Activated CD4-positive, alpha-beta T cell treated with anti-CD3 and anti-CD28 coated beads, Interleukin-2, amount 10 ng/mL, durations not matched to agents 7 days and 5 days (primary cell): ENCODE data around the gene TOX4. TPM values are rescaled to one million over a fixed set of nuclear protein-coding genes. Genes with fewer than 3 reads are reported as not detected.
A peak's percentile ranks its signal among the peaks of the same experiment; 100 is the strongest.

Experiments
- CTCF ChIA-PET: fragments of 350-600 bp; sonication (Branson Sonifier 250); formaldehyde crosslinking; loops from one replicate; lab custom pipeline; 2021; ENCODE audit warnings: antibody characterized with exemption; lab: Charles Lee
- POLR2A ChIA-PET: fragments of 350-600 bp; sonication (Branson Sonifier 250); formaldehyde crosslinking; loops from one replicate; lab custom pipeline; 2021; ENCODE audit warnings: antibody characterized with exemption; lab: Charles Lee
- DNase-seq: peaks from one replicate; pipeline ENCODE4 v3.0.0-alpha.2; 2020
- H3K27ac Mint-ChIP-seq: one replicate; pipeline ENCODE4 v1.8.0; 2021; ENCODE audit warnings: mild to moderate bottlenecking, moderate library complexity, mixed read lengths
- H3K27me3 Mint-ChIP-seq: one replicate; pipeline ENCODE4 v1.8.0; 2021; ENCODE audit warnings: mixed read lengths
- H3K36me3 Mint-ChIP-seq: one replicate; pipeline ENCODE4 v1.8.0; 2021; ENCODE audit warnings: low read depth, mixed read lengths
- H3K4me1 Mint-ChIP-seq: one replicate; pipeline ENCODE4 v1.8.0; 2021; ENCODE audit warnings: mixed read lengths
- H3K4me3 Mint-ChIP-seq: one replicate; pipeline ENCODE4 v1.8.0; 2021; ENCODE audit warnings: mild to moderate bottlenecking, moderate library complexity, mixed read lengths
- H3K9me3 Mint-ChIP-seq: one replicate; pipeline ENCODE4 v1.8.0; 2021; ENCODE audit warnings: mixed read lengths
- total RNA-seq, 2 experiments: library from RNA; stranded (reverse); gene quantifications; one replicate each; pipeline ENCODE4 v1.2.3, GENCODE V29; 2021

Gene TOX4
- total RNA-seq, 2 experiments from 2014 or later: 78.0 to 83.1 TPM

DNA sequence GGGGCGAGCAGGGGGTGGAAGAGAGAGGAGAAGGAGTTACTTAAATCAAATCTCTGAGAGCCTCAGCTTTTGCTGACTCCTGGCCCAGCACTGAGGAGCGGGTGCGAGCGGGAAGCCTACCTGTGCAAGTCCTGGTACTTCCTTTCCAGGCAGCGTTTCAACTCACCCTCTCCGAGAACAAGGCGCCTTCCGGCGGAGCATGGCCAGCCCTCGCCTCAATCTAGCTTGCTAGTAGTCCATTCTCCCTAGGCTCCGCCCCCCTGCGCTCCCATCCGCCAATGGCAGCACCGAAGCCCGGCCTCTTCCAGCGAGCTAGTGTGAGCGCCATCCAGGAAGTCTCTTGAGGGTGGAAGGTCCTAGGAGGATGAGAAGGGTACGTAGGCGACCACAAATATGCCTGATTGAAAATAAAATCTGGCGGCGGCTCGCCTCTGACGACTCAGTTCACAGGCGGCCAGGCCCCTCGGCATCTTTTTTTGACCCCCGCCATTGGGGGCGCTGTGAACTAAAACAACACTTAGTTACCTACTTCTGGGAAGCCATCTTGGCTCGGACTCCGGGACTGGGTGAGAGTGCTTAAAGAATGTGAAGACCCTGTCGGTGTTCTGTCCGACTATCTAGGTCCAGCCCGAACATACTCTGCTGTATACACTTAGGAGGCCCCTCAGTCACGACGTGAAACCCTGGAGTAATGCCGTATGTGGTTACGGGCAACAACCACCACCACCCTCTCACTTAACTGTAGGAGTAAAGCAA, 20.9 kb upstream of the TOX4 start, which contains the start of gene CHD8:
CHD8 (minus strand) TSS at position 212 of the 756 bp plus-strand sequence. CDS start 24,480 bp downstream, outside the sequence.
- peak within 1 kb of the TSS; percentile 99 for H3K27ac Mint-ChIP-seq
- DNase-seq: peak; percentile 100
- peaks cover 27% of the 10 kb centered on the region for H3K36me3 Mint-ChIP-seq
- ChIA-PET CTCF (interaction anchor here (0.6 to 5.0 kb wide), 18 partner anchors 9 to 331 kb away, joined by 3 to 36 read pairs (median 4); partner anchors contain the start of genes RAB2B, SUPT16H and TOX4), POLR2A (interaction anchor here (0.6 to 1.8 kb wide), 2 partner anchors 19 to 42 kb away, joined by 5 to 20 read pairs; no protein-coding TSS in a partner anchor)
- peaks cover 36% of the 10 kb centered on the region for H3K4me1 Mint-ChIP-seq
- no peaks in the 10 kb centered on the region for H3K27me3 Mint-ChIP-seq
- no peaks in the 10 kb centered on the region for H3K9me3 Mint-ChIP-seq
- H3K4me3 Mint-ChIP-seq: peak within 1 kb of the TSS; percentile 92

DNA sequence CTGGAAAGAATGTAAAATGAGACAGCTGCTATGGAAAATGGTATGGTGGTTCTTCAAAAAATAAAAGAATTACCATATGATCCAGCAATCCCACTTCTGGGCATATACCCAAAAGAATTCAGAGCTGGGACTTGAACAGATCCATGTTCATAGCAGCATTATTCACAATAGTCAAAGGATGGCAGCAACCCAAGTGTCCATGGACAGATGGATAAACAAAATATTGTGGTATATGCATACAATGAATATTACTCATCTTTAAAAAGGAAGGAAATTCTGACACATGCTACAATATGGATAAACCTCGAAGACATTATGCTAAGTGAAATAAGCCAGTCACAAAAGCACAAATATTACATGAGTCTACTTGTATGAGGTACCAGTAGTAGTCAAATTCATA, 9.4 kb upstream of the TOX4 start:
- no peak overlapping the region for H3K4me3 Mint-ChIP-seq
- CTCF ChIA-PET: interaction anchor here (1.5 to 5.0 kb wide), 2 partner anchors 11 to 43 kb away, joined by 3 to 19 read pairs; partner anchors contain the start of genes CHD8 and METTL3

GRCh38 chr14:21475767-21476522, 1.1 kb upstream of the TOX4 start:
- no peak for DNase-seq
- no peaks in the 10 kb centered on the region for H3K9me3 Mint-ChIP-seq
- no peaks in the 10 kb centered on the region for H3K27me3 Mint-ChIP-seq
- peaks cover 25% of the 10 kb centered on the region for H3K36me3 Mint-ChIP-seq
- peak overlapping the region; percentile 99 for H3K27ac Mint-ChIP-seq
- ChIA-PET CTCF (interaction anchor here (0.6 to 4.0 kb wide), 11 partner anchors 12 to 50 kb away, joined by 3 to 36 read pairs (median 6); partner anchors contain the start of genes CHD8, METTL3 and SALL2), POLR2A (interaction anchor here (0.6 kb wide), 2 partner anchors 17 to 216 kb away, joined by 3 read pairs; no protein-coding TSS in a partner anchor)
- H3K4me1 Mint-ChIP-seq: peaks cover 39% of the 10 kb centered on the region
- peak overlapping the region; percentile 99 for H3K4me3 Mint-ChIP-seq

More for the DNA sequence above, 9.4 kb upstream of the TOX4 start:
- POLR2A ChIA-PET: no interaction called here
- peaks cover 38% of the 10 kb centered on the region for H3K36me3 Mint-ChIP-seq
- DNase-seq: no peak
- H3K27me3 Mint-ChIP-seq: no peaks in the 10 kb centered on the region
- no peaks in the 10 kb centered on the region for H3K9me3 Mint-ChIP-seq
- H3K27ac Mint-ChIP-seq: no peak overlapping the region
- peaks cover 2% of the 10 kb centered on the region for H3K4me1 Mint-ChIP-seq

DNA sequence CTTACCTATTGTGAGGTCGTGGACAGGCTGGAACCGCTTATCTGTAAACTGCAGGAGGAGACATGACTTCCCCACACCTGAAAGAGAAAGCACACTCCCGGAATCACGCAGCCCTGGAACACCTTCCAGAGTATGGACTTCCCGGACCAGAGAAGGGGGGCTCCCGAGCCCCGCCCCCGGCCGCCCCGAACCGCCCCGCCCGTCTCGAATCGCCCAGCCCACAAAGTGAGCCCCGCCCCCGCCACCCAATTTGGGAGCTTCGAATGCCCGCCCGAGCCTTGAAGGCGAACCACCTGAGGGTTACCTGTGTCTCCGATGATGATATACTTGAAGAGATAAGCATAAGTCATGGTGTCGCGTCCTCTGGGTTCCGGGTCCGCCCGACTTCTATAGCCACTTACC, 471 bp upstream of the TOX4 start:
- Mint-ChIP-seq H3K4me3 (peak overlapping the region; percentile 99), H3K9me3 (no peaks in the 10 kb centered on the region), H3K27me3 (no peaks in the 10 kb centered on the region), H3K36me3 (peaks cover 26% of the 10 kb centered on the region), H3K27ac (peak overlapping the region; percentile 99), H3K4me1 (peaks cover 40% of the 10 kb centered on the region)
- no peak for DNase-seq
- ChIA-PET POLR2A (interaction anchor here (0.6 kb wide), 2 partner anchors 18 to 215 kb away, joined by 3 read pairs; no protein-coding TSS in a partner anchor), CTCF (interaction anchor here (0.6 to 4.0 kb wide), 11 partner anchors 12 to 49 kb away, joined by 3 to 36 read pairs (median 6); partner anchors contain the start of genes CHD8, METTL3 and SALL2)

DNA sequence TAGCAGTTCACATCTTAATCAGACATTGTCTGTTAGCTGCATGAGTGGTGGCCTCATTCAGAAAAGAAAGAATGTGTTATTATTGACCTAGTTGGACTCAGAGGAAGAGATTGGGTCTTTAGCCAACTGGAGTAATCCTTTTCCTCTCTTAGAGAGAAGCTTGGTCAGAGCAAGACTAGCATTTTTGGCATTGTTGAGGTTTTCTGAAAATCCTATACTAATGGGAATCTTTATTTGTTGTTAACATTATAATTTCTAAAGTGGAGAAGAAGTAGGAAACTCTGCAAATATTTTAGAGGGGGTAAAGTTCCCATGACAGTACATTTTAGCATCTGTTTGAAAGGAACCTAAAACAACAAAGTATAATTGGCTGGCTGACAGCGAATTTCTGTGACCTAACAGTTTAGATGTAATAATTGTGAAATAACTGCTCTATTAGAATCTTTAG, 9.7 kb downstream of the TOX4 start:
- ChIA-PET POLR2A (no interaction called here), CTCF (no interaction called here)
- H3K27me3 Mint-ChIP-seq: no peaks in the 10 kb centered on the region
- H3K4me1 Mint-ChIP-seq: no peaks in the 10 kb centered on the region
- H3K9me3 Mint-ChIP-seq: no peaks in the 10 kb centered on the region
- peaks cover 20% of the 10 kb centered on the region for H3K36me3 Mint-ChIP-seq
- no peak overlapping the region for H3K4me3 Mint-ChIP-seq
- H3K27ac Mint-ChIP-seq: no peak overlapping the region
- no peak for DNase-seq

DNA sequence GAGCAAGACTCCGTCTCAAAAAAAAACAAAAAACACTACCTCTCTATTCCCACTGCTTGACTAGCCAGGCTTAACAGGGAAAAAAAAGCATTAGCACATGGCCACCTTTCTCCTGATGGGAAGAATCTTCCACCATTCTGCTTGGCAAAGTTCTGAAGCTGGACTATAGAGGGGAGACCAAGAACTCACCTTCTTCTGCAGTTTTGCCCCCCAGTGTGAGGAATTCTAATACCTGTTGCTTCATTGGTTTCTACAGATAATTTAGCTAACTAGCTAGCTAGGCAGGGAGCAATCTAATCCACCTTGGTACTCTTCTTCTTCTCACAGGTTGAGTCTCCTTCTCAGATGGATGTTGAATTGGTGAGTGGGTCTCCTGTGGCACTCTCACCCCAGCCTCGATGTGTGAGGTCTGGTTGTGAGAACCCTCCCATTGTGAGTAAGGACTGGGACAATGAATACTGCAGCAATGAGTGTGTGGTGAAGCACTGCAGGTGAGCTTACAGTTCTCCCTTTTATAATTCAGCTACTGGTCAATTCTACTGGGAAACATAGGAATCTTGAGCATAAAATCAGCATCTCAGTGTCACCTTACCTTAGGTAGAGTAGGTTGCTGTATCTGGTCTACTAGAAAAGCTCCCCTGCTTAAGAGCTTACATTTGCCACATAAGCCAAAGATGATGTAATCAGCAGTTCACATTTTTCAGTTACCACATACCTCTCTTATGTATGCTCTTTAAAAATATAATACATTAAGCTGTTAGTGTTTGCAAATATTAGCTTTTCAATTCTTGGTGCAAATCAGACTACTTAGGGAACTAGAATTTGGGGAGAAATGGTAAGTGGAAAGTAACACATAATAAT, 18.1 kb downstream of the TOX4 start:
- no peak overlapping the region for H3K4me3 Mint-ChIP-seq
- peaks cover 67% of the 10 kb centered on the region for H3K36me3 Mint-ChIP-seq
- H3K27me3 Mint-ChIP-seq: no peaks in the 10 kb centered on the region
- no peak overlapping the region for H3K27ac Mint-ChIP-seq
- no peak for DNase-seq
- POLR2A ChIA-PET: interaction anchor here (0.7 kb wide), 1 partner anchor 10 kb away, joined by 5 read pairs; no protein-coding TSS in a partner anchor
- CTCF ChIA-PET: interaction anchor here (0.5 to 2.7 kb wide), 8 partner anchors 13 to 466 kb away, joined by 3 to 9 read pairs (median 3); partner anchors contain the start of gene CHD8
- no peaks in the 10 kb centered on the region for H3K9me3 Mint-ChIP-seq
- peaks cover 19% of the 10 kb centered on the region for H3K4me1 Mint-ChIP-seq

- Mint-ChIP-seq H3K36me3 (peaks cover 72% of the 10 kb centered on the region), H3K4me3 (no peak overlapping the region), H3K4me1 (peaks cover 27% of the 10 kb centered on the region), H3K27ac (no peak overlapping the region), H3K9me3 (no peaks in the 10 kb centered on the region), H3K27me3 (no peaks in the 10 kb centered on the region)
- no peak for DNase-seq
- CTCF ChIA-PET: no interaction called here
- POLR2A ChIA-PET: no interaction called here
Measured at GRCh38 chr14:21496453-21496852, 19.5 kb downstream of the TOX4 start.

DNA sequence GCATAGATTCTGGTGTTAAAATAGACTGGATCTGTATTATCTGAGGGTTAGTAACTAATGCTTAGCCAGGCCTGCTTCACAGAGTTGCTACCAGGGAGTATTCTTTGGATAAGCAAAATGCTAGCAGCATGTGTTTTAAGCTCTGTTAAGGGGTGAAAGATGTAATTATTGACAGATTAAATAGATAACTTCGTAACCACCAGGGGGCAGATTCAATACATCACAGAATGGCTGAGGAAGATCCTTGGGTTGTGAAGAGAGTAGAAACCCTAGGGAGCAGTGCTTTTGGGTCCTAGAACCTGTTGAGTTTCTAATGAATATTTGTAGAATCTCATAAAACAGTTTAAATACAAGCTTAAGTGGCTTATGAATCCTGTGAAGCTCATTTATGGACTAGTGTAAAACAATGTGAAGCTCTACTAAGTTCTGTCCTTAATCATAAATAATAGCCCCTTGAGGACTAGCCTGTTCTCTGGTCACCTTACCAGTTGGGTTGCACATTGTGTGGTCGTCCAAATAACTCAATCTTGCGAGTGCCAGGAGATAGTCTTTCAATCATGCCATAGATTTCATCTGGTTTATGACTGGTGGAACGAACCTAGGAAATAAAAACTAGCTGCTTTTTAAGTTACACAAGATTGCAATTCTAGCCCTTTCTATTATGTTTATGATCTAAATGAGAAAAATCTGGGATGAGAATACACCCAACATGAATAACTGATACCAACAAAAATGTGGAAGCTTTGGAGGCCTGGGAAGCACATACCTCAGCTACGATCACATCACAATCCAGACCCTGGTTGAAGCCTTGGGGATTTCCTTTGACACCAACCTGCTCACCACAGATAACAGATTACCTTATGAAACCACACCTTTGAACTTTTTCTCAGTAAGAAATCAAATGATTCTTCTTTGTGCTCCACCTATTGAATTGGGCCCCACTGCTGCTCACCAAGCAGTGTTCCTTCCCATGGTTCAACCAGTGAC, 21.8 kb downstream of the TOX4 start:
- POLR2A ChIA-PET: interaction anchor here (0.7 kb wide), 1 partner anchor 42 kb away, joined by 5 read pairs; no protein-coding TSS in a partner anchor
- DNase-seq: peak; percentile 58
- H3K27me3 Mint-ChIP-seq: no peaks in the 10 kb centered on the region
- H3K4me1 Mint-ChIP-seq: peaks cover 30% of the 10 kb centered on the region
- CTCF ChIA-PET: interaction anchor here (0.5 to 4.4 kb wide), 15 partner anchors 9 to 1102 kb away, joined by 3 to 24 read pairs (median 4); partner anchors contain the start of genes METTL3, RAB2B, SALL2 and TOX4
- peak overlapping the region; percentile 69 for H3K27ac Mint-ChIP-seq
- H3K36me3 Mint-ChIP-seq: peaks cover 79% of the 10 kb centered on the region
- H3K4me3 Mint-ChIP-seq: no peak overlapping the region
- no peaks in the 10 kb centered on the region for H3K9me3 Mint-ChIP-seq

GRCh38 chr14:21501568-21501967, 24.6 kb downstream of the TOX4 start:
- ChIA-PET POLR2A (interaction anchor here (0.6 kb wide), 1 partner anchor 1033 kb away, joined by 3 read pairs; no protein-coding TSS in a partner anchor), CTCF (interaction anchor here (0.7 to 2.4 kb wide), 6 partner anchors 11 to 531 kb away, joined by 3 to 9 read pairs (median 4); partner anchors contain the start of genes RAB2B and TOX4)
- Mint-ChIP-seq H3K4me3 (no peak overlapping the region), H3K36me3 (peaks cover 70% of the 10 kb centered on the region), H3K4me1 (peaks cover 44% of the 10 kb centered on the region), H3K9me3 (no peaks in the 10 kb centered on the region), H3K27ac (no peak overlapping the region), H3K27me3 (no peaks in the 10 kb centered on the region)
- DNase-seq: no peak

DNA sequence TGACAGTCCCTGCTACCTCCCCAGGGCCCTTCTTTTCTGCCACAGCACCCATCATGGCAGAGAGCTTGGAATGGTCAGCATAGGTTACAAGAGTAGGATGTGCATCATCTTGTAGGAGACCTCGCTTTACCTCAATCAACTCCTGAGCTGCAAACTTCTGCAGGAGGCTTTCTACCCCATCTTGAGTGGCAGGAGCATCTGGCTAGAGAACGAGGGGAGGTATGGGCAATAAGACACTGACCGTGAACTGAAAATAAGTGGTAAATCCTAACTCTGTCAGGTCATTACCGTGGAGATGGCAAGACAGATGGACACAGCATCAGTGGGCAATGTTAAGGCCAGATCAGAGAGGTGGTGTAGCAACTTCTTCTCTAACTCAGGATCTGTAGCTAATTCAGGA, 26.4 kb downstream of the TOX4 start:
- Mint-ChIP-seq H3K9me3 (no peaks in the 10 kb centered on the region), H3K27ac (no peak overlapping the region), H3K36me3 (peaks cover 68% of the 10 kb centered on the region), H3K4me1 (peaks cover 54% of the 10 kb centered on the region), H3K4me3 (no peak overlapping the region), H3K27me3 (no peaks in the 10 kb centered on the region)
- POLR2A ChIA-PET: no interaction called here
- DNase-seq: no peak
- CTCF ChIA-PET: interaction anchor here (0.9 kb wide), 1 partner anchor 14 kb away, joined by 3 read pairs; no protein-coding TSS in a partner anchor
